ENCODE measurements around the gene C12orf76. TPM values are rescaled to one million over a fixed set of nuclear protein-coding genes. Genes with fewer than 3 reads are reported as not detected.

Gene C12orf76
- total and polyA plus RNA-seq, 2 of the 13 experiments (the other 11 are each of a cell fraction or from before 2014, with no cell fraction given) = 15.8 to 38.4 TPM

DNA sequence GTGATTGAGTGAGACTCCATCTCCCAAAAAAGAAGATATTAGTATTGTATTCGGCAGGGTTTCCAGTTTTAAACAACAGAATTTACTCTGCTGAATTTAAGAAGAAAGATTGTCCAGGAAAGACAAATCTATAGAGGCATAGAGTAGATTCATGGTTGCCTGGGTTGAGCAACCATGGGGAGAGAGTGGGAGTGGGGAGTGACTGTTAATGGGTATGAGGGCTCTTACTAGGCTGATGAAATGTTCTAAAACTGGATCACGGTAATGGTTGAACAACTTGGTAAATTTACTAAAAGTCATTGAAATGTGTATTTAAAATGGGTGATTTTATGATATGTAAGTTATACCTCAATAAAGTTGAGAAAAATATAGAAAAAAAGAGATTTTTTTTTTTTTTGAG, 13.9 kb upstream of the C12orf76 start (continued):
- TF ChIP-seq, protein P1, sequence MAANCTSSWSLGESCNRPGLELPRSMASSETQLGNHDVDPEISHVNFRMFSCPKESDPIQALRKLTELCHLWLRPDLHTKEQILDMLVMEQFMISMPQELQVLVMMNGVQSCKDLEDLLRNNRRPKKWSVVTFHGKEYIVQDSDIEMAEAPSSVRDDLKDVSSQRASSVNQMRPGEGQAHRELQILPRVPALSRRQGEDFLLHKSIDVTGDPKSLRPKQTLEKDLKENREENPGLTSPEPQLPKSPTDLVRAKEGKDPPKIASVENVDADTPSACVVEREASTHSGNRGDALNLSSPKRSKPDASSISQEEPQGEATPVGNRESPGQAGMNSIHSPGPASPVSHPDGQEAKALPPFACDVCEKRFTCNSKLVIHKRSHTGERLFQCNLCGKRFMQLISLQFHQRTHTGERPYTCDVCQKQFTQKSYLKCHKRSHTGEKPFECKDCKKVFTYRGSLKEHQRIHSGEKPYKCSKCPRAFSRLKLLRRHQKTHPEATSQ (CRISPR knock-in tag; IDR thresholded peaks at IDR 0.05; ENCODE audit: borderline replicate concordance) = no peak
- TF ChIP-seq STAG1 (CRISPR knock-in tag; IDR thresholded peaks at IDR 0.05) = no peak

DNA sequence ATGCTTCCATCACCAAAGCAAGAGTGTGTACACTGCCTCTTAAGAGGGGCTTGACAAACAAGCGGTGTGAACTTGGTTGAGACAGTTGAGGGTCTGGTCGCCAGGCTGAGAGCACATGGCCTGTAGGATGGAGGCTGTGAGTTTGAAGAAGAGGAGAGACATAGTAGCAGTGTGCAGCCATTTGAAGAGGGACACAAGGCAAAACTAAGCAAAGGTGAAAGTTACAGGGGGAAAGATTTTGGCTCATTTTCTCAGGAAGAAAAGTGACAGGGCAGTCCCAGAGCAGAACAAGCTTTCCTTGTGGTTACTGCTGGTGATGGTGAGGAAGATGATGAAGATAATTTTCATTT, 11.3 kb upstream of the C12orf76 start:
- no peak for DNase-seq (ENCODE audit: low spot score)
- Histone ChIP-seq H3K79me2 (ENCODE audit: insufficient read depth, low read length) (no peaks in the 10 kb centered on the region), H2AFZ (ENCODE audit: low read length) (no peak overlapping the region), H3K4me1 (ENCODE audit: insufficient read depth, low read length) (peaks cover 40% of the 10 kb centered on the region), H4K20me1 (ENCODE audit: insufficient read depth, low read length) (no peaks in the 10 kb centered on the region), H3K27ac (ENCODE audit: extremely low read length, insufficient read depth, low read length) (no peak overlapping the region), H3K9me3 (ENCODE audit: low read length) (no peaks in the 10 kb centered on the region), H3K9ac (ENCODE audit: insufficient read depth, low read depth, low read length) (no peak overlapping the region), H3K36me3 (replicated peaks in 1 of 2; ENCODE audit: control insufficient read depth in 1 of 2, insufficient read depth in 2 of 2, low read length in 2 of 2) (no peaks in the 10 kb centered on the region), H3K4me2 (ENCODE audit: low read depth, low read length) (no peak overlapping the region), H3K27me3 (ENCODE audit: control insufficient read depth in 1 of 2, insufficient read depth in 2 of 2, low read length in 2 of 2) (0 out of 5 replicates have a peak, but pooled peaks cover 0 to 3% of the 10 kb centered on the region in 2 experiments), H3K4me3 (replicated peaks in 1 of 3; ENCODE audit: insufficient read depth in 1 of 3, low read depth in 2 of 3, low read length in 3 of 3) (no peak overlapping the region)
- in situ Hi-C loops (cut with HindIII; ENCODE audit: extremely low pct_ligation_motif_present, low pct_unique_long_range_greater_than_20kb) = no loop called here
- WGBS (ENCODE audit: low lambda C conversion rate) = 45% methylated on average over 2 of the region's 2 CpGs
- TF ChIP-seq ZNF451 (CRISPR knock-in tag; IDR thresholded peaks at IDR 0.05) = no peak
- TF ChIP-seq SKI (IDR thresholded peaks at IDR 0.05; ENCODE audit: partially characterized antibody) = no peak
- TF ChIP-seq PPARG (CRISPR knock-in tag; conservative IDR thresholded peaks at IDR 0.05) = no peak
- TF ChIP-seq ZNF816 (CRISPR knock-in tag; IDR thresholded peaks at IDR 0.05; ENCODE audit: borderline replicate concordance) = no peak
- TF ChIP-seq, protein P2, sequence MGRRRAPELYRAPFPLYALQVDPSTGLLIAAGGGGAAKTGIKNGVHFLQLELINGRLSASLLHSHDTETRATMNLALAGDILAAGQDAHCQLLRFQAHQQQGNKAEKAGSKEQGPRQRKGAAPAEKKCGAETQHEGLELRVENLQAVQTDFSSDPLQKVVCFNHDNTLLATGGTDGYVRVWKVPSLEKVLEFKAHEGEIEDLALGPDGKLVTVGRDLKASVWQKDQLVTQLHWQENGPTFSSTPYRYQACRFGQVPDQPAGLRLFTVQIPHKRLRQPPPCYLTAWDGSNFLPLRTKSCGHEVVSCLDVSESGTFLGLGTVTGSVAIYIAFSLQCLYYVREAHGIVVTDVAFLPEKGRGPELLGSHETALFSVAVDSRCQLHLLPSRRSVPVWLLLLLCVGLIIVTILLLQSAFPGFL (CRISPR knock-in tag; IDR thresholded peaks at IDR 0.05) = no peak
- no peak for TF ChIP-seq ONECUT2 (CRISPR knock-in tag; IDR thresholded peaks at IDR 0.05)
- no peak for TF ChIP-seq CBX5 (CRISPR knock-in tag; IDR thresholded peaks at IDR 0.05; ENCODE audit: borderline replicate concordance)
- TF ChIP-seq, protein P3, sequence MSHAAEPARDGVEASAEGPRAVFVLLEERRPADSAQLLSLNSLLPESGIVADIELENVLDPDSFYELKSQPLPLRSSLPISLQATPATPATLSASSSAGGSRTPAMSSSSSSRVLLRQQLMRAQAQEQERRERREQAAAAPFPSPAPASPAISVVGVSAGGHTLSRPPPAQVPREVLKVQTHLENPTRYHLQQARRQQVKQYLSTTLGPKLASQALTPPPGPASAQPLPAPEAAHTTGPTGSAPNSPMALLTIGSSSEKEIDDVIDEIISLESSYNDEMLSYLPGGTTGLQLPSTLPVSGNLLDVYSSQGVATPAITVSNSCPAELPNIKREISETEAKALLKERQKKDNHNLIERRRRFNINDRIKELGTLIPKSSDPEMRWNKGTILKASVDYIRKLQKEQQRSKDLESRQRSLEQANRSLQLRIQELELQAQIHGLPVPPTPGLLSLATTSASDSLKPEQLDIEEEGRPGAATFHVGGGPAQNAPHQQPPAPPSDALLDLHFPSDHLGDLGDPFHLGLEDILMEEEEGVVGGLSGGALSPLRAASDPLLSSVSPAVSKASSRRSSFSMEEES (CRISPR knock-in tag; IDR thresholded peaks at IDR 0.05) = no peak
- no TSS peak for BruUV-seq (replicated peaks)
- ChIA-PET POLR2A (interaction anchor here (1.1 to 1.5 kb wide), 8 partner anchors 12 to 188 kb away, joined by 3 to 16 read pairs (median 5); partner anchors contain the start of gene C12orf76), CTCF (ENCODE audit: low intra/inter-chr PET ratio, low total read pairs) (no interaction called here)
- no peak for ATAC-seq
- intact Hi-C loops (cut with micrococcal nuclease; ENCODE audit: unreplicated experiment) = no loop called here
- no peak for FAIRE-seq

All from HepG2 (cell line).